ENCODE results near the gene PHLPP2.

PHLPP2 gene

DNA sequence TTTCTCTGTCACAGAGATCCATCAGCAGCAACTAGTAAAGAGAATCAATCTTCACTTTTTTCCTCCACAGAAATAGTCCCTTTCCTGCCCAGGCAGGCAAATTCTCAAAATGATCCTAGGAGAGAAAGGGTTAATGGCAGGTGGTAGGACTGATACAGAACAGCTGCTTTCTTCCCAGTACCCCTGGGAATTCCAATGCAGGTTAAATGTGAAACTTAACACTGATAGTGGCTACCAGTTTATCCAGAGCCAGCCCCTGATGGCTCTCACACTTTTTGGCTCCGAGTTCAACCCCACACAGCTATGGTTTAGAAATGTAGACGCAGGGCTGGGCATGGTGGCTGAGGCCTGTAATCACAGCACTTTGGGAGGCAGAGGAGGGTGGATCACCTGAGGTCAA is 76.3 kb downstream of the PHLPP2 start:
- Histone ChIP-seq H3K27me3 (ENCODE audit: control insufficient read depth in 5 of 5, insufficient read depth in 4 of 5, low read length in 5 of 5) (no peaks in the 10 kb centered on the region), H3K27ac (ENCODE audit: low read depth, low read length) (no peak overlapping the region), H3K4me3 (ENCODE audit: low read depth in 1 of 5, low read length in 5 of 5) (no peak overlapping the region), H3K36me3 (ENCODE audit: control insufficient read depth in 5 of 5, insufficient read depth in 5 of 5, low read length in 5 of 5) (peaks cover 25 to 57% (median 39%) of the 10 kb centered on the region in 5 donors), H3K9me3 (ENCODE audit: control insufficient read depth in 5 of 5, low read length in 5 of 5) (no peaks in the 10 kb centered on the region), H3K9ac (ENCODE audit: low read length in 5 of 5) (peak overlapping the region in 1 of 5 donors; percentile 36), H3K4me1 (ENCODE audit: control insufficient read depth in 5 of 5, insufficient read depth in 5 of 5, low read length in 5 of 5) (no peaks in the 10 kb centered on the region)

DNA sequence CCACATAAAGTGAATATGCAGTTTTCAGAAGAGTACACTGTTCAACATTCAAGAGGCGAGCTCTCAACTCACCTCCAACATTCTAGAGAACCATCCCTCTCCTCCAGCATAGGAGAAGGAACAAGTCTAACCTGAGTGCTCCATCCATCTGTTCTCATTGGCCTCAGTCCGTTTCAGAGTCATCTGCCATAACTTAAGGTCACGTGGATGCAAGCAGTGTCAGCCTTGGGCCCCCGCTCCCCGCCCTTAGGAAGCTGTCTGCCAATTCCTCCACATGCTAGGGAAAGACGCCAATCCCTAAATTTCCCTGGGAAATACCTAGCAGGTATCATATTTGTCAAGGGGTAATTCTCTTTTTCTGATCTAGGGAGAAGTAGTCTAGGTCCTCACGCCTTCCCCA is 77.1 kb downstream of the PHLPP2 start:
- Histone ChIP-seq H3K9me3 (ENCODE audit: control insufficient read depth in 5 of 5, low read length in 5 of 5) (no peaks in the 10 kb centered on the region), H3K27ac (ENCODE audit: low read depth, low read length) (no peak overlapping the region), H3K4me1 (ENCODE audit: control insufficient read depth in 5 of 5, insufficient read depth in 5 of 5, low read length in 5 of 5) (no peaks in the 10 kb centered on the region), H3K36me3 (ENCODE audit: control insufficient read depth in 5 of 5, insufficient read depth in 5 of 5, low read length in 5 of 5) (peaks cover 25 to 53% (median 31%) of the 10 kb centered on the region in 5 donors), H3K27me3 (ENCODE audit: control insufficient read depth in 5 of 5, insufficient read depth in 4 of 5, low read length in 5 of 5) (no peaks in the 10 kb centered on the region), H3K9ac (ENCODE audit: low read length in 5 of 5) (no peak overlapping the region), H3K4me3 (ENCODE audit: low read depth in 1 of 5, low read length in 5 of 5) (no peak overlapping the region)

DNA sequence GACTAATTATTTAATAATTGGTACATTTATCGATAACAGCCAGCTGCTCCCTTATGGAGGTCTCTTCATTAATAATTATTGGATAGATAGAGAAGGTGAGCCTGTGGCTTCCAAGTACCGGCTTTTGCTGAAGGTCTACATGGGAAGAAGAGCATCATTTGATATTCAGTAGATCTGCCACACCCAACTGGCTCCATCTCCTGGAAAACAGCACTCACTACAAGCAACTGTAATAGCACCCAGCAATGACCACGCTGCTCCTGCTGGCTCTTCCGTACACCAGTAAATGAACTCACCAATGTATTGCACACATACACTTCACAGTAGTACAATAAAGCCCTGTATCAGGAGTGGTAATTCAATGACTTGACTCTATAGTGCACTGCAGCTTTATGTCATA is 79.1 kb downstream of the PHLPP2 start:
- Histone ChIP-seq H3K9me3 (ENCODE audit: control insufficient read depth in 5 of 5, low read length in 5 of 5) (no peaks in the 10 kb centered on the region), H3K27ac (ENCODE audit: low read depth, low read length) (no peak overlapping the region), H3K36me3 (ENCODE audit: control insufficient read depth in 5 of 5, insufficient read depth in 5 of 5, low read length in 5 of 5) (peaks cover 15 to 55% (median 28%) of the 10 kb centered on the region in 5 donors), H3K9ac (ENCODE audit: low read length in 5 of 5) (no peak overlapping the region), H3K27me3 (ENCODE audit: control insufficient read depth in 5 of 5, insufficient read depth in 4 of 5, low read length in 5 of 5) (no peaks in the 10 kb centered on the region), H3K4me3 (ENCODE audit: low read depth in 1 of 5, low read length in 5 of 5) (no peak overlapping the region), H3K4me1 (ENCODE audit: control insufficient read depth in 5 of 5, insufficient read depth in 5 of 5, low read length in 5 of 5) (no peaks in the 10 kb centered on the region)

DNA sequence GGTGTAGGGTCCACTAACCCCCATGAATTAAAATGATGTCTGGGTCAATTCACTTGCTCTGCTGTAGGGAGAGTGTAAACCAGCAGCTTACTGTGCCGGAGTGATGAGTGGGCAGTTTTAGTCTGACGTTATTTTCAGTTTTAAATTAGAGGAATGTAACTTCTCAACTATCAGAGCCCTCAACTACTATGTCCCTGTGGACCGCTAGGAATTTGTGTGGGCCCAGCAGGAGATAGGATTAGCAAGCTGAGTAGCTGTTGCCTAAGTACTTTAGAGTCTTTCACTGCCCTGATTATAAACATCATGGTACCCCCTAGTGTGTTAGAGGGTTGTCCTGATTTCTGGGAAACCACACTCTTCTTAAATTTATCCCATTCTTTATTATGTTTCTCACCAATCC is 87.1 kb downstream of the PHLPP2 start:
- Histone ChIP-seq H3K36me3 (ENCODE audit: control insufficient read depth in 5 of 5, insufficient read depth in 5 of 5, low read length in 5 of 5) (peaks cover 0 to 8% (median 3%) of the 10 kb centered on the region in 5 donors), H3K4me1 (ENCODE audit: control insufficient read depth in 5 of 5, insufficient read depth in 5 of 5, low read length in 5 of 5) (no peaks in the 10 kb centered on the region), H3K9me3 (ENCODE audit: control insufficient read depth in 5 of 5, low read length in 5 of 5) (no peaks in the 10 kb centered on the region), H3K4me3 (ENCODE audit: low read depth in 1 of 5, low read length in 5 of 5) (no peak overlapping the region), H3K27me3 (ENCODE audit: control insufficient read depth in 5 of 5, insufficient read depth in 4 of 5, low read length in 5 of 5) (no peaks in the 10 kb centered on the region), H3K27ac (ENCODE audit: low read depth, low read length) (no peak overlapping the region), H3K9ac (ENCODE audit: low read length in 5 of 5) (no peak overlapping the region)

DNA sequence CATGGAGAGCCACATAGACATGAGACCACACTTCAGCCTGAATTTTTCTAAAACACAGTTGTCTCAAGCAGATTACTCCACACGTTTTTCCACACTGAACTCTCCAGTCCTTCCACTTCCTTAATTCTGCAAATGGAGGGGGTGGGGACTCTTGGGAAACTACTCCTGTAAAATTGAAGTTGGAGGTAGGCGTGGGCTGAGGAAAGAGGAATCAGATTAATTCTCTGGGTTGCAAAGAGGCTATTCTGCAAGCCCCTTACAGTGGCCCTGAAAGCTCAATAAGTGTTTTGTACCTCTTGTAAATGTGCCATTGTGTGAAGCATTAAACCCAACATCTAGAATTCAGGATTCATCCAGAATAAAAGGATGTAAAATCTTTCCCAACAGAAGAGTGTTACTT is 88.9 kb downstream of the PHLPP2 start:
- Histone ChIP-seq H3K4me3 (ENCODE audit: low read depth in 1 of 5, low read length in 5 of 5) (no peak overlapping the region), H3K4me1 (ENCODE audit: control insufficient read depth in 5 of 5, insufficient read depth in 5 of 5, low read length in 5 of 5) (no peaks in the 10 kb centered on the region), H3K27ac (ENCODE audit: low read depth, low read length) (no peak overlapping the region), H3K36me3 (ENCODE audit: control insufficient read depth in 5 of 5, insufficient read depth in 5 of 5, low read length in 5 of 5) (peaks cover 0 to 6% (median 3%) of the 10 kb centered on the region in 5 donors), H3K27me3 (ENCODE audit: control insufficient read depth in 5 of 5, insufficient read depth in 4 of 5, low read length in 5 of 5) (no peaks in the 10 kb centered on the region), H3K9ac (ENCODE audit: low read length in 5 of 5) (no peak overlapping the region), H3K9me3 (ENCODE audit: control insufficient read depth in 5 of 5, low read length in 5 of 5) (no peaks in the 10 kb centered on the region)

DNA sequence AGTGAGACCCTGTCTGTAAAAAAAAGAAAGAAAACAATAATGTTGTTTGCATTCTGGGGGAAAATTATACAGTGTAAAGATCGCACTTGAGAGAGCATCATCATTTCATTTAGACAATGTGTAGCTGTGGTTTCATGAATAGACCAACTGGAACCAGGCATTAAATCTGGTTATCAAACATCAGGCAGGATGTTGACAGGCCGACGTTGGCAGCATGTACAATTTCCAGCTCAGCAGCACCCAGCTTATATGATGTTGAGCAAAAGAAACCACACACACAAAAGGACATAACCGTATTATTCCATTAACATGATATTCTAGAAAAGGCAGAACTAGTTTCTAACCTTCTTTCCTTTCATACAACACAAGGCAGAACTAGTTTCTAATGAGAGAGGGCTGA is 92.7 kb downstream of the PHLPP2 start:
- peaks cover 0 to 8% (median 5%) of the 10 kb centered on the region in 5 donors for H3K4me1 ChIP-seq (ENCODE audit: control insufficient read depth in 5 of 5, insufficient read depth in 5 of 5, low read length in 5 of 5)
- H3K9ac ChIP-seq (ENCODE audit: low read length in 5 of 5) = no peak overlapping the region
- H3K27me3 ChIP-seq (ENCODE audit: control insufficient read depth in 5 of 5, insufficient read depth in 4 of 5, low read length in 5 of 5) = peaks cover 1 to 8% (median 3%) of the 10 kb centered on the region in 5 donors
- no peaks in the 10 kb centered on the region for H3K36me3 ChIP-seq (ENCODE audit: control insufficient read depth in 5 of 5, insufficient read depth in 5 of 5, low read length in 5 of 5)
- no peak overlapping the region for H3K4me3 ChIP-seq (ENCODE audit: low read depth in 1 of 5, low read length in 5 of 5)
- H3K9me3 ChIP-seq (ENCODE audit: control insufficient read depth in 5 of 5, low read length in 5 of 5) = no peaks in the 10 kb centered on the region
- H3K27ac ChIP-seq (ENCODE audit: low read depth, low read length) = no peak overlapping the region

DNA sequence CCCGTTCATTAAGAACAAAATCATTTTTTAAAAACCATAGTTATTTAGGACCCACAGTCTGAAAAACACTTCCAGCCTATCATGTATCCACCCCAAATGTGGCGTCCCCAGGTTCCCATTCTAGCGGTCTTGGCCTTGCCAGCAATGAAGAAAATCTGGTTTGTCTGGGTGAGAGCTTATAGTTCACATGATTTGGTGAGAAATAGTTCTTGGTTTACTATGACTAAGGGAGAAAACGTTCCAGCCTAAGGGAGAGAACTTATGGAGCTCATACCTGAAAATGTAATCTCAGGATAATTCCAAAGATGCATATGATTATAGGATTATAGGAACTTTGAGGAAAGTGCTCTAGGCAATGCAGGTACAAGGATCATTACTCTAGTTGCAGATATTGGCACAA is 93.7 kb downstream of the PHLPP2 start:
- Histone ChIP-seq H3K9me3 (ENCODE audit: control insufficient read depth in 5 of 5, low read length in 5 of 5) (no peaks in the 10 kb centered on the region), H3K4me3 (ENCODE audit: low read depth in 1 of 5, low read length in 5 of 5) (no peak overlapping the region), H3K4me1 (ENCODE audit: control insufficient read depth in 5 of 5, insufficient read depth in 5 of 5, low read length in 5 of 5) (peaks cover 0 to 17% (median 15%) of the 10 kb centered on the region in 5 donors), H3K9ac (ENCODE audit: low read length in 5 of 5) (no peak overlapping the region), H3K36me3 (ENCODE audit: control insufficient read depth in 5 of 5, insufficient read depth in 5 of 5, low read length in 5 of 5) (no peaks in the 10 kb centered on the region), H3K27ac (ENCODE audit: low read depth, low read length) (no peak overlapping the region), H3K27me3 (ENCODE audit: control insufficient read depth in 5 of 5, insufficient read depth in 4 of 5, low read length in 5 of 5) (peaks cover 6 to 15% (median 11%) of the 10 kb centered on the region in 5 donors)

DNA sequence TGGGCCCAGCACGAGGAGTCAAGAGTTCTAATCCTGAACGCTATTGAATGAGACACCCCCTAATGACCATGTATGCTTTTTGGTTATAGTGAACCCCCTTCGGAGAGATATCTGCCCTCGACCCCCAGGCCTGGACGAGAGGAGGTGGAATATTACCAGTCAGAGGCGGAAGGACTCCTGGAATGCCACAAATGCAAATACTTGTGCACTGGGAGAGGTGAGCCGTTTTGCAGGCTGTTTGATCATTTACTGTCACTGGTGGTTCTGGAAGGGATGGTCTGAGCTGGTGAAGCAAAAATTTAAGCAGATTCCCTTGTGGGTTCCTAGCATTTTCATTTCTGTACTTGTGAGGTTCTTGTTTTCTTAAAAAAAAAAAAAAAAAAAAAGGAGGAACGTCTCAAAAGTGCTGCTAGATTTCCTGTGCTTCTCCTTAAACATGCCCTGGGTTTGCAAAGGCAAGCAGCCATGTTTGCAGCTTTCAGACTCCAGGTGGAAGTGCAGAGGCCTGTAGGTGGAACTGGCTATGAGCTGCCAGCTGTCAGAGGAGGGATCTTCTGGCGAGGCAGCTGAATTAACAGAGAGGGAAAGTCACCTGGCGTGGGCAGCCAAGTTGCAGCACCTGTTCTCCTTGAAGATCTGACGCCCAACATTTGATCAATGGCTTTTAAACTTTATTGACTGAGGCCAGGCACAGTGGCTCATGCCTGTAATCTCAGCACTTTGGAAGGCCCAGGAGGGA is 95.1 kb downstream of the PHLPP2 start:
- H3K4me3 ChIP-seq (ENCODE audit: low read depth in 1 of 5, low read length in 5 of 5) = no peak overlapping the region
- H3K9ac ChIP-seq (ENCODE audit: low read length in 5 of 5) = no peak overlapping the region
- H3K9me3 ChIP-seq (ENCODE audit: control insufficient read depth in 5 of 5, low read length in 5 of 5) = no peaks in the 10 kb centered on the region
- H3K27ac ChIP-seq (ENCODE audit: low read depth, low read length) = no peak overlapping the region
- H3K4me1 ChIP-seq (ENCODE audit: control insufficient read depth in 5 of 5, insufficient read depth in 5 of 5, low read length in 5 of 5) = peaks cover 0 to 19% (median 16%) of the 10 kb centered on the region in 5 donors
- H3K27me3 ChIP-seq (ENCODE audit: control insufficient read depth in 5 of 5, insufficient read depth in 4 of 5, low read length in 5 of 5) = peaks cover 12 to 24% (median 16%) of the 10 kb centered on the region in 5 donors
- H3K36me3 ChIP-seq (ENCODE audit: control insufficient read depth in 5 of 5, insufficient read depth in 5 of 5, low read length in 5 of 5) = no peaks in the 10 kb centered on the region

DNA sequence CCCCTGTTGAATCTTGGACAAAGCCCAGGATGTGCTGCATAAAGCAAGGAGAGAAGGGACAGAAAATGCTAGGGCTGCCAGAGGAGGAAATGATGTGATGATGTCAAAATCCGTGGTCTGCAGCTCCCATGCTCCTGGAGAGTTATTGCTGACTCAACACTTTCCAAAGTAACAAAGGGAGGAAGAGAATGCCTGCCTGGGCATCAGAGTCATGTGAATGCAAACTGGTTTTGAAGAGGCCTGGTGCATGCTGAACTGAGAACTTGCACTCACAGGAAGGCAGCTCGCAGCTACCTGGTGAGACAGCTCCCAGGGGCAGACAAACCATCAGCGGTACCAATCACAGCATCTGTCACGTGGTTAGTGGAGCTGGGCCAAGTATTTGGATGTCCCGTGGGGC is 95.7 kb downstream of the PHLPP2 start:
- no peak overlapping the region for H3K9ac ChIP-seq (ENCODE audit: low read length in 5 of 5)
- no peaks in the 10 kb centered on the region for H3K36me3 ChIP-seq (ENCODE audit: control insufficient read depth in 5 of 5, insufficient read depth in 5 of 5, low read length in 5 of 5)
- no peak overlapping the region for H3K27ac ChIP-seq (ENCODE audit: low read depth, low read length)
- H3K4me1 ChIP-seq (ENCODE audit: control insufficient read depth in 5 of 5, insufficient read depth in 5 of 5, low read length in 5 of 5) = peaks cover 0 to 19% (median 16%) of the 10 kb centered on the region in 5 donors
- H3K27me3 ChIP-seq (ENCODE audit: control insufficient read depth in 5 of 5, insufficient read depth in 4 of 5, low read length in 5 of 5) = peaks cover 12 to 26% (median 17%) of the 10 kb centered on the region in 5 donors
- H3K9me3 ChIP-seq (ENCODE audit: control insufficient read depth in 5 of 5, low read length in 5 of 5) = no peaks in the 10 kb centered on the region
- H3K4me3 ChIP-seq (ENCODE audit: low read depth in 1 of 5, low read length in 5 of 5) = no peak overlapping the region

DNA sequence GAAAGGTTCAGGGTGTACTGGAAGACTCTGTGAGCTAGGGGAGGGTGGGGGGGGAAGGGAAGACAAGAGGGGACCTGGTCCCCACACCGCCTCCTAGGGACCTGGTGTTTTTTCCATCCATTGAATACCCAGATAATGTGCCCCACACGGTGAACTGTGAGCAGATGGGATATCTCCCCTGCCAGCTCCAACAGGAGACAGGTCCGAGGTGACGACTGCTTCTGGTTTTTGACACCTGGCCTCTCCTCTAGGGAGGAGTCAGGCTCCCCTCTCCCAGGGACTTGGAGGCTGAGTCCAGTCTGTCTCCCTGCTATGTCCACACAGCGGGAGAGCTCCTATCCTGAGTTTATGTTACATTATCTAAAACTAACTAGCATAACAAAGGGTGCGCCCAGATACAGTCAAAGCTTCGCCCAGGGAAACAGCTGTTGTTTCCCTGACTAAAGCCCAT is 96.7 kb downstream of the PHLPP2 start:
- peaks cover 12 to 26% (median 17%) of the 10 kb centered on the region in 5 donors for H3K27me3 ChIP-seq (ENCODE audit: control insufficient read depth in 5 of 5, insufficient read depth in 4 of 5, low read length in 5 of 5)
- no peak overlapping the region for H3K9ac ChIP-seq (ENCODE audit: low read length in 5 of 5)

More for the DNA sequence above, 96.7 kb downstream of the PHLPP2 start:
- Histone ChIP-seq H3K27ac (ENCODE audit: low read depth, low read length) (no peak overlapping the region), H3K9me3 (ENCODE audit: control insufficient read depth in 5 of 5, low read length in 5 of 5) (no peaks in the 10 kb centered on the region), H3K36me3 (ENCODE audit: control insufficient read depth in 5 of 5, insufficient read depth in 5 of 5, low read length in 5 of 5) (no peaks in the 10 kb centered on the region), H3K4me1 (ENCODE audit: control insufficient read depth in 5 of 5, insufficient read depth in 5 of 5, low read length in 5 of 5) (peaks cover 0 to 19% (median 16%) of the 10 kb centered on the region in 5 donors), H3K4me3 (ENCODE audit: low read depth in 1 of 5, low read length in 5 of 5) (no peak overlapping the region)

Measured in subcutaneous abdominal adipose tissue (tissue), 5 donors.